Epidermal melanocyte (primary cell): ENCODE results near the gene MYADM.

Source experiments
- DNase-seq: peaks from one replicate; pipeline ENCODE4 v3.0.0; 2011; ENCODE audit warnings: low spot score; ENCODE audit not compliant: insufficient read length

Gene MYADM

DNA sequence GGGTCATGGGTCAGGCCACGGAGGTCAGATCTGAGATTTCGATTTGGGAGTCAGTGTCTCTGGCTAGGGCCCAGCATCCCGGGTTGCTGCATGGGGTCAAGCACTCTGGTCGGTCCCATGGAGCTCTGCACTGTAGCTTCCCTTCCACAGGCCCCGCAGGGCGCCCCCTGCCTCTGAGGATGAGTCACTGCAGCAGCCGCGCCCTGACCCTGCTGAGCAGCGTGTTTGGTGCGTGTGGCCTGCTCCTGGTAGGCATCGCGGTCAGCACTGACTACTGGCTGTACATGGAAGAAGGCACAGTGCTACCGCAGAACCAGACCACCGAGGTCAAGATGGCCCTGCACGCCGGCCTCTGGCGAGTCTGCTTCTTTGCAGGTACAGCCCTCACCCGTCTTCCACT lies 45.0 kb downstream of the MYADM start:
- no peak for DNase-seq

GRCh38 chr19:53915000-53915399 lies 47.3 kb downstream of the MYADM start:
- DNase-seq: no peak

DNA sequence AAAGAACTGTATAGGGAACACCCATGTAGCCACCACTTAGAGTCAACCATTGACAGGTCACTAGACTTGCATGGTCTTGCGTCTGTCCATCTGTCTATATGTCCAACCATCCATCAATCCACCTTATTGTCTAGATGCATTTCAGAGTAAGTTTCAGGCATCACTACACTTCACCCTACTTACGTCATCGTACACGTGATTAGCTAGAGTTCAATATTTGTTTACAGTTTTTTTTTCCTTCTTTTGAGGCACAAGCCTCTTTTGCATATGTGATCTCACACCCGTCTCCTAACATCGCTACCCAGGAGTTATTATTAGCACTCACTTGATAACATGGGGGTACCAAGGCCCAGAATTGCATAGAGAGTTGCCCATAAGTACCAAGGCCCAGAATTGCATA lies 48.3 kb downstream of the MYADM start:
- no peak for DNase-seq

DNA sequence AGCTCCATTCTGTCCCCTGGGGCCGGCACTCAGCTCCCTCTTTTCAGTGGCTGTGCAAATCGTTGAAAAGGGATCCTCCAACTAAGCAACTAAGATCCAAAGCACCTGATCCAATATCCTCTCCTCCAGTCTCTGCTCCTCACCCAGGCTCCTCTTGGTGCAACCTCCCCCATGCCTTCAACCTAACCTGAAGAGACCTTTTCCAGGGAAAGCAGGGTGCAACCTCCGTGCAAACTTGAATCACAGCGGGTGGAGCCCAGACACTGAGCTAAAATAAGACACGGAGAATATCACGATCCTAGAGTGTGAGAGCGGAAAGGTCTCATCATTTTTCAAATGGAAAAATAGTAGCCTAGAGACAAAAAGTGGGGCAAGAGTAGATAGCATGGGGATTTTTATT lies 49.7 kb downstream of the MYADM start:
- DNase-seq: no peak
